Bronchial epithelial cell (primary cell): ENCODE data around the gene NTF4. TPM values are rescaled to one million over a fixed set of nuclear protein-coding genes. Genes with fewer than 3 reads are reported as not detected.

ENCODE experiments used
- DNase-seq: peaks from one replicate; pipeline ENCODE4 v3.0.0-alpha.2; 2010; ENCODE audit warnings: low read depth
- FAIRE-seq: peaks from 2 replicates; lab custom pipeline; 2011; peaks lifted over from hg19 to GRCh38; lab: Jason Lieb, UNC
- H3K27me3 ChIP-seq: 2 replicates; pipeline ENCODE4 v1.5.1; 2011; ENCODE audit warnings: low read length; ENCODE audit not compliant: control insufficient read depth, insufficient read depth
- H3K36me3 ChIP-seq: 2 replicates; pipeline ENCODE4 v1.5.1; 2011; ENCODE audit warnings: low read length; ENCODE audit not compliant: control insufficient read depth, insufficient read depth
- H3K4me3 ChIP-seq: 2 replicates; pipeline ENCODE4 v1.5.1; 2011; ENCODE audit warnings: mild to moderate bottlenecking, low read depth, low read length, control low read depth
- CTCF ChIP-seq: IDR thresholded peaks from 2 replicates; pipeline ENCODE4 v1.5.1; 2011; ENCODE audit warnings: mild to moderate bottlenecking, moderate library complexity, low read length, control low read depth, inconsistent platforms; ENCODE audit not compliant: insufficient read depth, severe bottlenecking
- total RNA-seq: library from RNA; depleted of rRNA; stranded (reverse); fragments of >200 nt; gene quantifications from 2 replicates; pipeline ENCODE4 v1.2.1, GENCODE V29; 2014

Gene NTF4
- total RNA-seq: 3.2 and 9.9 TPM in 2 replicates

- DNase-seq: peak; percentile 47
- FAIRE-seq: no peak
- peak within 1 kb of the TSS; percentile 67 for H3K4me3 ChIP-seq
- peak; percentile 17 for TF ChIP-seq CTCF
- peaks cover 2% of the 10 kb centered on the region for H3K36me3 ChIP-seq
- no peaks in the 10 kb centered on the region for H3K27me3 ChIP-seq
Observed at GRCh38 chr19:49064768-49065611, at the start of gene NTF4. NTF4 (minus strand) TSS chr19:49064818; CDS start chr19:49061997, 2,821 bp downstream.

- DNase-seq (peak; percentile 47), FAIRE-seq (no peak)
- peak within 1 kb of the TSS; percentile 68 for H3K4me3 ChIP-seq
- peaks cover 1% of the 10 kb centered on the region for H3K36me3 ChIP-seq
- no peaks in the 10 kb centered on the region for H3K27me3 ChIP-seq
- TF ChIP-seq CTCF: peak; percentile 60
Observed at GRCh38 chr19:49113762-49114629, 49.4 kb upstream of the NTF4 start, which contains the start of gene LIN7B. LIN7B (plus strand) TSS chr19:49114370; CDS start chr19:49114405, 35 bp downstream.

GRCh38 chr19:49111218-49111998 is 46.8 kb upstream of the NTF4 start:
- Histone ChIP-seq H3K4me3 (no peak overlapping the region), H3K27me3 (no peaks in the 10 kb centered on the region), H3K36me3 (peaks cover 13% of the 10 kb centered on the region)
- TF ChIP-seq CTCF: no peak
- FAIRE-seq (no peak), DNase-seq (no peak)

- no peak for TF ChIP-seq CTCF
- DNase-seq (no peak), FAIRE-seq (no peak)
- peaks cover 17% of the 10 kb centered on the region for H3K36me3 ChIP-seq
- H3K27me3 ChIP-seq: no peaks in the 10 kb centered on the region
- no peak overlapping the region for H3K4me3 ChIP-seq
Observed at GRCh38 chr19:49110567-49110966, 45.9 kb upstream of the NTF4 start.

GRCh38 chr19:49109569-49110233 is 45.1 kb upstream of the NTF4 start:
- H3K27me3 ChIP-seq: no peaks in the 10 kb centered on the region
- peaks cover 23% of the 10 kb centered on the region for H3K36me3 ChIP-seq
- TF ChIP-seq CTCF: no peak
- DNase-seq (no peak), FAIRE-seq (no peak)
- H3K4me3 ChIP-seq: no peak overlapping the region
